MCF 10A (cell line): ENCODE results near the gene SERPINB6. TPM values are rescaled to one million over a fixed set of nuclear protein-coding genes. Genes with fewer than 3 reads are reported as not detected.

Experiments used
- BruUV-seq: library from RNA; stranded (reverse); fragments of 400-500 nt; replicated peaks from 2 replicates; lab custom pipeline; 2021; lab: Mats Ljungman, UMichigan
- CTCF ChIA-PET: fragments of 300-600 bp; sonication (Branson Sonifier 250); formaldehyde crosslinking; extraction: SDS; loops from one replicate; lab custom pipeline; 2021; ENCODE audit warnings: antibody characterized with exemption, inconsistent platforms; lab: Yijun Ruan, JAX
- POLR2A ChIA-PET: fragments of 300-600, 350-650 bp; sonication (Branson Sonifier 250); formaldehyde crosslinking; extraction: SDS; loops from one replicate; lab custom pipeline; 2020; ENCODE audit warnings: antibody characterized with exemption, inconsistent platforms; lab: Yijun Ruan, JAX
- DNase-seq: peaks from one replicate; pipeline ENCODE4 v3.0.0-alpha.2; 2018; ENCODE audit not compliant: unreplicated experiment
- H3K27ac Mint-ChIP-seq: one replicate; pipeline ENCODE4 v1.8.0; 2022; ENCODE audit warnings: mild to moderate bottlenecking, low read depth, mixed read lengths; ENCODE audit not compliant: unreplicated experiment
- H3K27me3 Mint-ChIP-seq: one replicate; pipeline ENCODE4 v1.8.0; 2022; ENCODE audit warnings: mixed read lengths; ENCODE audit not compliant: insufficient read depth, unreplicated experiment
- H3K36me3 Mint-ChIP-seq: one replicate; pipeline ENCODE4 v1.8.0; 2022; ENCODE audit warnings: mild to moderate bottlenecking, moderate library complexity, mixed read lengths; ENCODE audit not compliant: insufficient read depth, unreplicated experiment
- H3K4me1 Mint-ChIP-seq: one replicate; pipeline ENCODE4 v1.8.0; 2022; ENCODE audit warnings: mixed read lengths; ENCODE audit not compliant: insufficient read depth, unreplicated experiment
- H3K4me3 Mint-ChIP-seq: one replicate; pipeline ENCODE4 v1.8.0; 2022; ENCODE audit warnings: mild to moderate bottlenecking, moderate library complexity, mixed read lengths; ENCODE audit not compliant: unreplicated experiment
- H3K9me3 Mint-ChIP-seq: one replicate; pipeline ENCODE4 v1.8.0; 2022; ENCODE audit warnings: mixed read lengths; ENCODE audit not compliant: unreplicated experiment
- intact Hi-C: fragments of 100-400 bp; cut with micrococcal nuclease; formaldehyde crosslinking; loops from 2 replicates; pipeline ENCODE4 v1.14.1; 2022
- total RNA-seq: library from RNA; stranded (reverse); gene quantifications from 2 replicates; pipeline ENCODE4 v1.2.3, GENCODE V29; 2022
- TF ChIP-seq, protein P1 (sequence below): fragments of 200-600 bp; IDR thresholded peaks from one replicate; pipeline ENCODE4 v1.8.0; 2022; ENCODE audit warnings: antibody characterized with exemption, mild to moderate bottlenecking; ENCODE audit not compliant: unreplicated experiment

SERPINB6 gene
- total RNA-seq, 1 experiment from 2014 or later = 75.6 TPM

DNA sequence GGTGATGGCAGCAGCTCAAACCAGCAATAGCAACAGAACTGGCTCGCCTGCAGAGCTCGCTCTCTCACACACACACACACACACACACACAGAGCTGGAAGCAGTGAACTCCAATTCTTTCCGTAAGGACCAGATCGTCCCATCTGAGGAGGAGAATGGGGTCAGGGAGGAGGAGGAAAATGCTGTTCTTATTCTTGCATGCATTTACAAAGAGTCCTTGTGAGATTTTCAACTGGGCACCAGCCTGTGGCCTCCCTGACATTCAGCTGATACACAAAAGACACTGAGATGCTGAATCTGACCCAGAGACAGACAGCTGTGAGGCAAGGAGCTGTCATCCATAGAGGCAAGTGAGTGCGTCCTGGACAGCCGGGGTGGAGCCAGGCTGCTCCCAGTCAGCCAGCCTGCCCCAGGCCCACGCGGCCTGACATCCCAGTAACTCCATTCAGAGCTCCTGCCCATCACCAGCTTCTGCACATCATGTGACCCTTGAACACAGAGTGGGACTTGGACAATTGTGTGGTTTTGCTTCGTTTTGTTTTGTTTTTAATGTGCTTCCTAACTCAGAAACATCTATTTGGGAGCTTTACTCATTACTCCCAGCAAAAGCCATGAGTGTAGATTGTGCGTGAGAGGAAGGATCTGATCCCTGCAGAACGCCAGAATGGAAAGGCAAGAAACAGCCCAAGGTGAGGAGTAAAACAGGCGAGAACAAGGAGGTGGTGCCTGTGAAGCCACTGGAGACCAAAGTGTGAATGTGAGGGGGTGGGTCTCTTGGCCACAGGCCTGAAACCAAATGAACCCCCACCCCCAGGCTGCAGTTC is 70.3 kb downstream of the SERPINB6 start:
- Mint-ChIP-seq H3K27me3 (peaks cover 21% of the 10 kb centered on the region), H3K36me3 (no peaks in the 10 kb centered on the region), H3K4me1 (no peaks in the 10 kb centered on the region), H3K4me3 (no peak overlapping the region), H3K27ac (no peak overlapping the region), H3K9me3 (no peaks in the 10 kb centered on the region)
- DNase-seq = no peak
- ChIA-PET CTCF (no interaction called here), POLR2A (no interaction called here)
- BruUV-seq = no TSS peak
- intact Hi-C loops = no loop called here
- TF ChIP-seq, protein P1, sequence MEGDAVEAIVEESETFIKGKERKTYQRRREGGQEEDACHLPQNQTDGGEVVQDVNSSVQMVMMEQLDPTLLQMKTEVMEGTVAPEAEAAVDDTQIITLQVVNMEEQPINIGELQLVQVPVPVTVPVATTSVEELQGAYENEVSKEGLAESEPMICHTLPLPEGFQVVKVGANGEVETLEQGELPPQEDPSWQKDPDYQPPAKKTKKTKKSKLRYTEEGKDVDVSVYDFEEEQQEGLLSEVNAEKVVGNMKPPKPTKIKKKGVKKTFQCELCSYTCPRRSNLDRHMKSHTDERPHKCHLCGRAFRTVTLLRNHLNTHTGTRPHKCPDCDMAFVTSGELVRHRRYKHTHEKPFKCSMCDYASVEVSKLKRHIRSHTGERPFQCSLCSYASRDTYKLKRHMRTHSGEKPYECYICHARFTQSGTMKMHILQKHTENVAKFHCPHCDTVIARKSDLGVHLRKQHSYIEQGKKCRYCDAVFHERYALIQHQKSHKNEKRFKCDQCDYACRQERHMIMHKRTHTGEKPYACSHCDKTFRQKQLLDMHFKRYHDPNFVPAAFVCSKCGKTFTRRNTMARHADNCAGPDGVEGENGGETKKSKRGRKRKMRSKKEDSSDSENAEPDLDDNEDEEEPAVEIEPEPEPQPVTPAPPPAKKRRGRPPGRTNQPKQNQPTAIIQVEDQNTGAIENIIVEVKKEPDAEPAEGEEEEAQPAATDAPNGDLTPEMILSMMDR = no peak

DNA sequence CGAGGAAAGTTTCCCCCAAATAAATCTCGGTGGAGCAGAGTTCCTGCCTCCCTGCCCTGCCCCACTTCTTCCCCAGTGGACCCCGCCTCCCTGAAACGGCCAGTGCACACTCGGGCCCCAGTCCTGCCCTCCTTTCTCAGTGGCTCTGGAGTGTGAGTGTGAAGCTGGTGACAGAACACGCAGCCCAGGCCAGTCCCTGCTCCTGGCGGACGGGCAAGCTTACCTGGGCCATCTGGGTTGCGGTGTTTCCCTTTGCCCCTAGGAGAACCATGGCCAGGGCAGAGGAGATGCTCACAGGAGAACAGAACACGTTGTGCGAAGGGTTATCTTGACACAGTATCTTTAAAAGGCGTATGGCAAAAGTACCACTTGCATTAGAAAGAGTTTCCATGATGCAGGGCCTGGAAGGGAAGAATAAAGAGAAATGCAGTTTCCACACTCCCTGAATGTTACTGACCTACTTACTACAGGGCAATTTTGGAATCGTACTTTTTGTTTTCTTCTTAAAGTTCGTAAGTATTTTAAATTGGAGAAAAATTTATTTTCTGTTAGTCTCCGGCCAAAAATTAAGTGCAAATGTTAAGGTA is 71.1 kb downstream of the SERPINB6 start:
- Mint-ChIP-seq H3K4me1 (no peaks in the 10 kb centered on the region), H3K4me3 (no peak overlapping the region), H3K36me3 (no peaks in the 10 kb centered on the region), H3K9me3 (no peaks in the 10 kb centered on the region), H3K27me3 (peaks cover 26% of the 10 kb centered on the region), H3K27ac (no peak overlapping the region)
- CTCF ChIA-PET = interaction anchor here (0.7 kb wide), 1 partner anchor 166 kb away, joined by 4 read pairs; no protein-coding TSS in a partner anchor
- BruUV-seq = no TSS peak
- POLR2A ChIA-PET = no interaction called here
- TF ChIP-seq, protein P1 = no peak
- DNase-seq = no peak
- intact Hi-C loops = no loop called here

DNA sequence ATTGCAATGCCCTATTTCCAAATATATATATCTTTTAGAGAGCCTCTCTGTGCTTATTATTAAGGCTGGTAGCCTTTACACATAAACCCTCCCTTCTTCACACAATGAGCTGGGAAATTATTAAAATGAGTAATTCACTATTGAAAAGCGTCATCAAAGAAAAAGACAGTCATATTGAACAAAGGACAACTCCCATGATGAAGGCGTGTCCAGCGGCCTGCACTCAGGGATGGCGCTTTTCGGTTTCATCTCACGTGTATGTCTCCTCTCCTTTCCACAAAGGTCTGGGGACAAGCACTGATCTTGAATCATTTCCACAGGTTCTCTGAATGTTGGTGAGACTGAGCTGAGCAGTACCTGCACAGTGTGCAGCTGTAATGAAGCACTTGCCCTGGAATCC is 71.8 kb downstream of the SERPINB6 start:
- no peak overlapping the region for H3K4me3 Mint-ChIP-seq
- ChIA-PET CTCF (interaction anchor here (0.7 kb wide), 1 partner anchor 165 kb away, joined by 4 read pairs; no protein-coding TSS in a partner anchor), POLR2A (interaction anchor here (1.0 kb wide), 1 partner anchor 34 kb away, joined by 3 read pairs; no protein-coding TSS in a partner anchor)
- intact Hi-C loops = no loop called here
- TF ChIP-seq, protein P1 = no peak
- no peaks in the 10 kb centered on the region for H3K9me3 Mint-ChIP-seq
- DNase-seq = no peak
- H3K27ac Mint-ChIP-seq = no peak overlapping the region
- no peaks in the 10 kb centered on the region for H3K4me1 Mint-ChIP-seq
- BruUV-seq = no TSS peak
- H3K36me3 Mint-ChIP-seq = no peaks in the 10 kb centered on the region
- H3K27me3 Mint-ChIP-seq = peaks cover 29% of the 10 kb centered on the region

Other genes with a start within 250 kb of the SERPINB6 start
- 0.93 and 1.1 TPM in 2 replicates for gene MYLK4, start 220.6 kb downstream of the SERPINB6 start, total RNA-seq
- 33.4 and 44.8 TPM in 2 replicates for gene WRNIP1, start 206.2 kb downstream of the SERPINB6 start, total RNA-seq
- 20.8 and 28.0 TPM in 2 replicates for gene SERPINB1, start 129.7 kb downstream of the SERPINB6 start, total RNA-seq
- not detected in 2 replicates for gene SERPINB9, start 68.3 kb downstream of the SERPINB6 start, total RNA-seq
- 18.6 and 20.0 TPM in 2 replicates for gene NQO2, start 28.3 kb upstream of the SERPINB6 start, total RNA-seq
- gene RIPK1, start 96.9 kb upstream of the SERPINB6 start, total RNA-seq = 16.8 and 21.2 TPM in 2 replicates
- gene BPHL, start 147.1 kb upstream of the SERPINB6 start, total RNA-seq = 13.2 and 17.5 TPM in 2 replicates
- gene TUBB2A, start 186.0 kb upstream of the SERPINB6 start, total RNA-seq = 13.3 and 17.8 TPM in 2 replicates